Stimulated activated CD4-positive, alpha-beta T cell treated with anti-CD3 and anti-CD28 coated beads, Interleukin-1b, Interleukin-23, amount 100 ng/mL, for 24 hours (primary cell): ENCODE data around the gene INPP5F.
"Not testable (repeated sequence)": the region's sequence is repeated elsewhere in the genome, so short reads cannot be mapped to it uniquely, and the experiment has no call there.

ENCODE experiments used
- DNase-seq, 4 experiments: peaks; one replicate each; pipeline ENCODE4 v3.0.0-alpha.2; 2020; ENCODE audit warnings: low read depth in 4 of 4, low spot score in 1 of 4

The INPP5F gene

GRCh38 chr10:119775529-119775928, 49.7 kb downstream of the INPP5F start:
- DNase-seq, result no peak

GRCh38 chr10:119776536-119776935, 50.7 kb downstream of the INPP5F start:
- DNase-seq, result no peak

GRCh38 chr10:119777686-119778085, 51.8 kb downstream of the INPP5F start:
- no peak for DNase-seq

GRCh38 chr10:119778776-119779445, 53.1 kb downstream of the INPP5F start:
- DNase-seq, result no peak

- no peak for DNase-seq
Measured at GRCh38 chr10:119780879-119781480, 55.1 kb downstream of the INPP5F start.

GRCh38 chr10:119781498-119781897, 55.6 kb downstream of the INPP5F start:
- no peak for DNase-seq

GRCh38 chr10:119782981-119783664, 57.3 kb downstream of the INPP5F start:
- no peak for DNase-seq

- no peak for DNase-seq
Measured at GRCh38 chr10:119783665-119784027, 57.8 kb downstream of the INPP5F start.

GRCh38 chr10:119784340-119785067, 58.7 kb downstream of the INPP5F start:
- DNase-seq, result no peak

GRCh38 chr10:119786117-119786769, 60.4 kb downstream of the INPP5F start:
- no peak for DNase-seq

- not testable (repeated sequence) for DNase-seq
Measured at GRCh38 chr10:119795101-119795500, 69.3 kb downstream of the INPP5F start.

GRCh38 chr10:119796039-119796438, 70.2 kb downstream of the INPP5F start:
- DNase-seq, result no peak

- DNase-seq, result no peak
Measured at GRCh38 chr10:119801176-119801575, 75.3 kb downstream of the INPP5F start.

GRCh38 chr10:119801998-119802538, 76.2 kb downstream of the INPP5F start:
- DNase-seq, result no peak

GRCh38 chr10:119803264-119803663, 77.4 kb downstream of the INPP5F start:
- DNase-seq, result no peak

GRCh38 chr10:119805702-119806230, 79.9 kb downstream of the INPP5F start:
- no peak for DNase-seq

- DNase-seq, result no peak
Measured at GRCh38 chr10:119806334-119807130, 80.7 kb downstream of the INPP5F start.

- DNase-seq, result no peak
Measured at GRCh38 chr10:119807960-119808697, 82.3 kb downstream of the INPP5F start.

- no peak for DNase-seq
Measured at GRCh38 chr10:119811122-119811521, 85.3 kb downstream of the INPP5F start.
